Endothelial cell of umbilical vein (primary cell): ENCODE results near the gene IGF2R. TPM values are rescaled to one million over a fixed set of nuclear protein-coding genes. Genes with fewer than 3 reads are reported as not detected.

Experiments used
- BruUV-seq: library from RNA; stranded (reverse); fragments of 400-500 nt; replicated peaks from 2 replicates; lab custom pipeline; 2021; lab: Mats Ljungman, UMichigan
- CTCF ChIA-PET: fragments of 300-600, 350-600 bp; sonication (Branson Sonifier 250); formaldehyde crosslinking; loops from one replicate; lab custom pipeline; 2021; ENCODE audit warnings: antibody characterized with exemption, inconsistent platforms; lab: Charles Lee
- POLR2A ChIA-PET: fragments of 300-600, 350-600 bp; sonication (Branson Sonifier 250); formaldehyde crosslinking; loops from one replicate; lab custom pipeline; 2021; ENCODE audit warnings: antibody characterized with exemption, inconsistent platforms; lab: Charles Lee
- DNase-seq: peaks from one replicate; pipeline ENCODE4 v3.0.0-alpha.2; 2011; ENCODE audit warnings: low read depth, low spot score
- FAIRE-seq: peaks from 2 replicates; lab custom pipeline; 2011; peaks lifted over from hg19 to GRCh38; lab: Jason Lieb, UNC
- H2AFZ ChIP-seq: 2 replicates; pipeline ENCODE4 v1.6.0; 2012; ENCODE audit warnings: low read depth, low read length, control low read depth, inconsistent platforms
- H3K27ac ChIP-seq: 2 replicates; pipeline ENCODE4 v1.5.1; 2011; ENCODE audit warnings: low read depth, mild to moderate bottlenecking, control low read depth, low read length, moderate library complexity; ENCODE audit not compliant: insufficient read depth
- H3K27me3 ChIP-seq, 2 experiments: 2 replicates each; pipeline versions ENCODE4 v1.6.0 to v1.6.1; 2011; ENCODE audit warnings: low read length in 2 of 2, mixed read lengths in 1 of 2; ENCODE audit not compliant: control insufficient read depth in 2 of 2, insufficient read depth in 2 of 2
- H3K36me3 ChIP-seq, 2 experiments: 2 replicates in 1 of 2; 3 replicates in 1 of 2; pipeline ENCODE4 v1.5.1; 2011; ENCODE audit warnings: low read length in 2 of 2, mild to moderate bottlenecking in 1 of 2, moderate library complexity in 1 of 2; ENCODE audit not compliant: control insufficient read depth in 2 of 2, insufficient read depth in 2 of 2; ENCODE audit errors: extremely low read depth in 1 of 2
- H3K4me1 ChIP-seq: 3 replicates; pipeline ENCODE4 v1.5.1; 2011; ENCODE audit warnings: mild to moderate bottlenecking, low read length; ENCODE audit not compliant: control insufficient read depth, insufficient read depth; ENCODE audit errors: extremely low read depth
- H3K4me2 ChIP-seq: 2 replicates; pipeline ENCODE4 v1.6.1; 2011; ENCODE audit warnings: low read length, control low read depth, mixed read lengths; ENCODE audit not compliant: insufficient read depth
- H3K4me3 ChIP-seq, 3 experiments: fragments of 200-600 bp in 1 of 3; sonication (generic), shearing (Covaris generic) in 1 of 3; replicated peaks in 1 of 3; 2 replicates each; pipeline ENCODE4 v1.5.1; 2011 to 2016; ENCODE audit warnings: control low read depth in 3 of 3, low read length in 3 of 3, mild to moderate bottlenecking in 2 of 3, inconsistent platforms in 1 of 3, low read depth in 1 of 3, moderate library complexity in 1 of 3; ENCODE audit not compliant: insufficient read depth in 1 of 3
- H3K79me2 ChIP-seq: 2 replicates; pipeline ENCODE4 v1.6.0; 2012; ENCODE audit warnings: low read length, inconsistent platforms; ENCODE audit not compliant: control insufficient read depth, insufficient read depth
- H3K9ac ChIP-seq: replicated peaks from 2 replicates; pipeline ENCODE3; 2011; ENCODE audit warnings: low read length, control low read depth; ENCODE audit not compliant: insufficient read depth; ENCODE audit errors: extremely low read depth
- H3K9me1 ChIP-seq: replicated peaks from 3 replicates; pipeline ENCODE4 v1.6.0; 2011; ENCODE audit warnings: mild to moderate bottlenecking, low read length; ENCODE audit not compliant: control insufficient read depth, insufficient read depth; ENCODE audit errors: extremely low read depth
- H3K9me3 ChIP-seq: replicated peaks from 2 replicates; pipeline ENCODE4 v1.5.1; 2012; ENCODE audit warnings: low read length, inconsistent platforms; ENCODE audit not compliant: control insufficient read depth, insufficient read depth
- H4K20me1 ChIP-seq: replicated peaks from 2 replicates; pipeline ENCODE3; 2011; ENCODE audit warnings: mild to moderate bottlenecking, low read length; ENCODE audit not compliant: control insufficient read depth, insufficient read depth; ENCODE audit errors: extremely low read depth
- EZH2 ChIP-seq: IDR thresholded peaks from 2 replicates; pipeline ENCODE4 v1.6.1; 2012; ENCODE audit warnings: borderline replicate concordance, low read depth, mild to moderate bottlenecking, moderate library complexity, low read length, inconsistent platforms; ENCODE audit not compliant: severe bottlenecking
- FOS ChIP-seq: IDR thresholded peaks from 2 replicates; pipeline ENCODE4 v1.6.1; 2011; ENCODE audit warnings: mild to moderate bottlenecking, low read length, moderate library complexity, borderline replicate concordance; ENCODE audit not compliant: insufficient read depth
- GATA2 ChIP-seq: IDR thresholded peaks from 2 replicates; pipeline ENCODE4 v1.7.0; 2011; ENCODE audit warnings: low read depth, mild to moderate bottlenecking, moderate library complexity, mixed read lengths, low read length; ENCODE audit not compliant: insufficient read length, insufficient read depth
- JUN ChIP-seq: IDR thresholded peaks from 2 replicates; pipeline ENCODE4 v1.6.1; 2011; ENCODE audit warnings: borderline replicate concordance, low read depth; ENCODE audit not compliant: insufficient read length, insufficient read depth
- MYC ChIP-seq: IDR thresholded peaks from one replicate; pipeline ENCODE4 v1.6.1; 2011; ENCODE audit warnings: mild to moderate bottlenecking, low read depth, low read length
- POLR2A ChIP-seq: IDR thresholded peaks from 2 replicates; pipeline ENCODE4 v1.6.1; 2012; ENCODE audit warnings: low read depth, mild to moderate bottlenecking, control low read depth, low read length
- POLR2AphosphoS5 ChIP-seq: IDR thresholded peaks from 2 replicates; pipeline ENCODE4 v1.6.1; 2012; ENCODE audit warnings: low read depth, mild to moderate bottlenecking, control low read depth, low read length, moderate library complexity; ENCODE audit not compliant: insufficient read depth
- dilution Hi-C: fragments of 300-500 bp; cut with MboI; formaldehyde crosslinking; loops from one replicate; pipeline ENCODE4 v1.15.0; 2019; ENCODE audit warnings: low sequenced_read_pairs; ENCODE audit not compliant: extremely low pct_ligation_motif_present
- intact Hi-C: fragments of 100-400 bp; cut with micrococcal nuclease; formaldehyde crosslinking; loops from one replicate; pipeline ENCODE4 v1.10.0; 2022
- polyA plus RNA-seq, 4 experiments: library from polyadenylated mRNA; depleted of rRNA in 3 of 4; stranded (reverse) in 3 of 4; unstranded in 1 of 4; fragments of >200 nt; gene quantifications; 2 replicates each; pipeline versions ENCODE4 v1.2.1 to v1.2.3, GENCODE V29; 2011 to 2012; ENCODE audit warnings: missing spikeins in 1 of 4
- total RNA-seq: library from RNA; stranded (reverse); gene quantifications from 2 replicates; pipeline ENCODE4 v1.2.3, GENCODE V29; 2021
- TF ChIP-seq, protein P1 (sequence below), 2 donors: IDR thresholded peaks; 1 replicate in 1 of 2; 2 replicates in 1 of 2; pipeline ENCODE4 v1.5.1; 2011; ENCODE audit warnings: low read length in 2 of 2, mild to moderate bottlenecking in 2 of 2, moderate library complexity in 2 of 2, control low read depth in 1 of 2, inconsistent platforms in 1 of 2, low read depth in 1 of 2; ENCODE audit not compliant: insufficient read depth in 1 of 2; ENCODE audit errors: extremely low read depth in 1 of 2
- TF ChIP-seq, protein P2 (sequence below): IDR thresholded peaks from 2 replicates; pipeline ENCODE4 v1.6.1; 2011; ENCODE audit not compliant: insufficient read depth, insufficient read length

Gene IGF2R
- total and polyA plus RNA-seq, 2 donors (not counting 3 experiments of a cell fraction or from before 2014, with no cell fraction given), result 16.3 to 60.2 TPM

DNA sequence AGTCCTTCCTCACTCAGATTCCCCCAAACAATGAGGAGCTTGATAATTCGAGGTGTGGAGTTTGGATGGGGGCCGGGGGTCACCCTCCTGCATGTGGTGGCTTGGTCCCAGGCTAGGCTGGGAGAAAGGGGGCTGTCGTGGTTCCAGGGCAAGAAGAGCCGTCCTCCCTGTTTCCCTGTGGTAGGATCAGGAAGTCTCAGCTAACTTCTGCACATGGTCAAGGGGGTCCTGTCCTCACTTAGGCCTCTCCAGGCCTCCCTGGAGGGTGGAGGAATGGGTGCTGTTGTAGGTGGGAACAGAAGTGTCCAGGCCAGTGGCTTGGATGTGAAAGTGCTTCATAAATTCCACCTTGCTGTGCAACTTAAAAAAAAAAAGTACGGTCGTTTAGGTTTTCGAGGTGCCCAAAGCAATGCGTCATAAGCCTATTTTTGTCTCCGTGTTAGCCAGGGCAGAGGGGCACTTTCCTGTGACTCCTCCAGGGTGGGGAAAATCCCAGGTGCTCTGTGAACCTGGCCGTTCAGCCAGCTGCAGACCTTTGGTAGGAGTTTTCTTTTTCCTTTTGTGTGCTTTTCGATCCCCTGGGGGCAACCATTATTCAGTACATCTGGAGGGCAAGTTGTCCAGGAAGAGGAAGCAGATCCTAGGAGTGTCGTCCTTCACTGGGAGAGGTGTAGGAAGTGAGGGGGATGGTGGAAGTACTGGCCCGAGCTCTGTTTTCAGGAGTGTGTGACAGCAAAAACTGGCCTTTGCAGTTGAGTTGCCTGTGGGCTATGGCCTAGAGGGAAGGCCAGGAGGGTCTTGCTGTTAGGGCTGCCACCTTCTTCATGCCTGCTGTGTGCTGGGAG lies 9.6 kb downstream of the IGF2R start:
- POLR2A ChIA-PET, result no interaction called here
- TF ChIP-seq, protein P1, sequence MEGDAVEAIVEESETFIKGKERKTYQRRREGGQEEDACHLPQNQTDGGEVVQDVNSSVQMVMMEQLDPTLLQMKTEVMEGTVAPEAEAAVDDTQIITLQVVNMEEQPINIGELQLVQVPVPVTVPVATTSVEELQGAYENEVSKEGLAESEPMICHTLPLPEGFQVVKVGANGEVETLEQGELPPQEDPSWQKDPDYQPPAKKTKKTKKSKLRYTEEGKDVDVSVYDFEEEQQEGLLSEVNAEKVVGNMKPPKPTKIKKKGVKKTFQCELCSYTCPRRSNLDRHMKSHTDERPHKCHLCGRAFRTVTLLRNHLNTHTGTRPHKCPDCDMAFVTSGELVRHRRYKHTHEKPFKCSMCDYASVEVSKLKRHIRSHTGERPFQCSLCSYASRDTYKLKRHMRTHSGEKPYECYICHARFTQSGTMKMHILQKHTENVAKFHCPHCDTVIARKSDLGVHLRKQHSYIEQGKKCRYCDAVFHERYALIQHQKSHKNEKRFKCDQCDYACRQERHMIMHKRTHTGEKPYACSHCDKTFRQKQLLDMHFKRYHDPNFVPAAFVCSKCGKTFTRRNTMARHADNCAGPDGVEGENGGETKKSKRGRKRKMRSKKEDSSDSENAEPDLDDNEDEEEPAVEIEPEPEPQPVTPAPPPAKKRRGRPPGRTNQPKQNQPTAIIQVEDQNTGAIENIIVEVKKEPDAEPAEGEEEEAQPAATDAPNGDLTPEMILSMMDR (IDR thresholded peaks at IDR 0.05; ENCODE audit: extremely low read depth in 1 of 2, insufficient read depth in 1 of 2, low read depth in 1 of 2, low read length in 2 of 2), result no peak
- TF ChIP-seq, protein P2, sequence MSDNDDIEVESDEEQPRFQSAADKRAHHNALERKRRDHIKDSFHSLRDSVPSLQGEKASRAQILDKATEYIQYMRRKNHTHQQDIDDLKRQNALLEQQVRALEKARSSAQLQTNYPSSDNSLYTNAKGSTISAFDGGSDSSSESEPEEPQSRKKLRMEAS, result no peak
- TF ChIP-seq POLR2AphosphoS5, result no peak
- no peak for TF ChIP-seq FOS
- no peak for TF ChIP-seq GATA2
- no peak for TF ChIP-seq EZH2
- TF ChIP-seq POLR2A, result no peak
- TF ChIP-seq JUN, result no peak
- no peak for TF ChIP-seq MYC
- Histone ChIP-seq H3K4me3 (no peak overlapping the region), H3K27me3 (peaks cover 0 to 14% of the 10 kb centered on the region in 2 experiments), H3K36me3 (no peaks in the 10 kb centered on the region), H3K9me1 (no peaks in the 10 kb centered on the region), H3K79me2 (peaks cover 3% of the 10 kb centered on the region), H3K27ac (no peak overlapping the region), H2AFZ (no peak overlapping the region), H3K9me3 (no peaks in the 10 kb centered on the region), H4K20me1 (peaks cover 12% of the 10 kb centered on the region), H3K4me2 (no peak overlapping the region), H3K4me1 (peaks cover 28% of the 10 kb centered on the region), H3K9ac (no peak overlapping the region)
- CTCF ChIA-PET, result interaction anchor here (0.8 to 1.0 kb wide), 4 partner anchors 9 to 115 kb away, joined by 3 read pairs; partner anchors contain the start of gene IGF2R
- intact Hi-C loops, result no loop called here
- FAIRE-seq, result no peak
- dilution Hi-C loops, result no loop called here
- DNase-seq, result no peak
- BruUV-seq, result no TSS peak
